Fibroblast of skin of abdomen (primary cell): Measurements from ENCODE around the gene VCP.

Source experiments
- DNase-seq: peaks from one replicate; pipeline ENCODE4 v3.0.0-alpha.2; 2013

The VCP gene

DNA sequence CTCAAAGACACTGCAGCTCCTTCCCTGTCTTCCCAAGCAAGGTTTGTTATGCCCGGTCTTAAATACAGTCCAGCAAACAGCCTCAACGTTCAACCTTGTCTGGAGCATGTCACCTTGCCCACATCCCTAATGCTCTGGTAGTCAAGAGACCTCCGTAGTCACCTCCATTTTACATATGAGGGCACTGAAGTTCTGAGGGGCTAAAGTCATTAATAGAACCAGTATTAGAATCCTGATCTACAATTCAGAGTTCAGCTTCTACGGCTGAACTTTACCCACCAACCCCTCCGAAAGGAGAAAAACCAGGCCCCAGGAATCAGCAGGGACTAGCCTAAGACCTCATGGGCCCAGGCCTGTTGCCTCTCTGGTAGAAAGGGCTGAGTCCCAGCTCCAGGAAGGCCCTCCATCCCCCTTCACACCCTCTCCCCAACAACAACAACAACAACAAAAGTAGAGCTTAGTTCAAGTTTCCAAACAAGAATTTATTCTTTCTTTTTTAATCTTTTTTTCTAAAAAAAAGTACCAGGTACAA is 31.3 kb upstream of the VCP start:
- DNase-seq = no peak

GRCh38 chr9:35102769-35103659 is 30.6 kb upstream of the VCP start, which contains the start of gene STOML2:
STOML2 (minus strand) TSS chr9:35103131; CDS start chr9:35103094, 37 bp downstream.
- peak; percentile 95 for DNase-seq

GRCh38 chr9:35102465-35102768 is 30.0 kb upstream of the VCP start:
- DNase-seq = no peak

GRCh38 chr9:35097573-35097972 is 25.1 kb upstream of the VCP start:
- DNase-seq = no peak

- peak; percentile 79 for DNase-seq
Observed at GRCh38 chr9:35096035-35096849, 23.8 kb upstream of the VCP start, which contains the start of gene PIGO. PIGO (minus strand) TSS chr9:35096591; CDS start chr9:35095565, 1,026 bp downstream.

DNA sequence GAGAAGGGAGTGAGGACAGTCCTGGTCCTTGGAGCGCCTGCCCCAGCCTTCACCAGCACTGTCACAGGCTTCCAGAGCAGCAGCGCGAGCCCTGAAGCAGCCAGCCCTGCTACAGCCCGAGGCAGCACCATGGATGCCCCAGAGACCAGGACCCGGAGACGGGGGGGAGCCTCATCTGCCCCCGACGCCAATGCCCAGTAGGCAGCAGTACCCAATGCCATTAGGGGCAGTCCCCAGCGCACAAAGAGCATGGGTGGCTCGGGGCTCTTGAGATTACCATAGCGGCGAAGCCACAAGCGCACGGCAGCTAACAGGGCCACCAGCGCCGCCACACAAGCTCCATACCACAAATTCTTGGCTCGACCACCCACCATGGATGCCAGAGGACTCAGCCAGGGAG is 19.1 kb upstream of the VCP start:
- no peak for DNase-seq

- no peak for DNase-seq
Observed at GRCh38 chr9:35089434-35089833, 17.0 kb upstream of the VCP start.

DNA sequence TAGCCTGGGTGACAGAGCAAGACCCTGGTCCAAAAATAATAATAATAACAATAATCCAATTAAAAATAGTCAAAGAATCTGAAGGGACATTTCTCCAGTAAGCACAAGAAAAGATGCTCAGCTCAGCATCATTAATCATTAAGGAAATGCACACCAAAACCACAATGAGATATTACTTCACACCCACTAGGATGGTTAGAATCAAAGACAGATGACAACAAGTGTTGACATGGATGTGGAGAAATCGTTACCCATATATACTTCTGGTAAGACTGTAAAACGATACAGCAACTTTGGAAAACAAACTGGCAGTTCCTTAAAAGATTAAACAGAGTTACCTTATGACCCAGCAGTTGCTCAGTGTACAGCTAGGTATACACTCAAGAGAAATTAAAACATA is 12.7 kb upstream of the VCP start:
- DNase-seq = no peak

- DNase-seq = peak; percentile 90
Observed at GRCh38 chr9:35079426-35080341, 7.3 kb upstream of the VCP start, which contains the start of gene FANCG. FANCG (minus strand) TSS chr9:35079942; CDS start chr9:35079524, 418 bp downstream.

GRCh38 chr9:35079041-35079425 is 6.6 kb upstream of the VCP start:
- DNase-seq = no peak

- no peak for DNase-seq
Observed at GRCh38 chr9:35078066-35078465, 5.6 kb upstream of the VCP start.

DNA sequence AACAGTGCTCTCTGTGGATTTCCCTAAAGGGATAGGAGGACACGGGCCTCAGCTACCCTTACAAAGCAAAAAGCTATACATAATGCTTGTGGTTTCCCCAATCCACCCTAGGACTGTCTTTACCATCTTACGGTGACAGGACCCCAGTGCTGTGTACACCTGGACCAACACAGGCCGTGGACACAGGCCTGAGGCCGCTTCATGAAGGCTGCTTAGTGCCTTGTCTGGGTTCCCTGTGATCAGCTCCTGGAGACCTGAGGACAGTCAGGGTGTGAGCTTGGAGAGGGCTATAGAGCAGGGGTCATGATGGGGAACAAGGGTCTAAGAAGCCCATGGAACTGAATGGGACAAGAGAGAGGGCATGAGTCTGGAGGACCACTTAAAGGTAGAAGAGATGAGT is 4.4 kb upstream of the VCP start:
- no peak for DNase-seq

DNA sequence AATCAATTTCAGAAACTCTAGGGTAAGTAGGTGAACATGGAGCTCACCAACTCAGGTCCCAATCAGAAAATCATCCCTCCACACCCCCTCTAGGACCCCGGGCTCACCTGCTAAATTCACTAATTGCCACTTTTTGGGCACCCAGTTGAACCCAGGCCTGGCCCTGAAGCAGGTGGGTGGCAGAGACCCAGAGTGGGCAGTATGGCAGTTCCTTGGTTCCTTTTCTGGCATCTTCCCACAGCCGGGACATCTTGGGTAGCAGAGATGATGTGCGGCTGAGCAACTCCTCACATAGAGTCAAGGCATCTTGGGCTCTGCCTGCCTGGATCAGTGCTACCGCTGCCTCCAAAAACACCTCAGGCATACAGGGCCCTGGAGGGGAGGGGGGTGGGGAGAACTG is 2.9 kb upstream of the VCP start:
- DNase-seq = no peak

DNA sequence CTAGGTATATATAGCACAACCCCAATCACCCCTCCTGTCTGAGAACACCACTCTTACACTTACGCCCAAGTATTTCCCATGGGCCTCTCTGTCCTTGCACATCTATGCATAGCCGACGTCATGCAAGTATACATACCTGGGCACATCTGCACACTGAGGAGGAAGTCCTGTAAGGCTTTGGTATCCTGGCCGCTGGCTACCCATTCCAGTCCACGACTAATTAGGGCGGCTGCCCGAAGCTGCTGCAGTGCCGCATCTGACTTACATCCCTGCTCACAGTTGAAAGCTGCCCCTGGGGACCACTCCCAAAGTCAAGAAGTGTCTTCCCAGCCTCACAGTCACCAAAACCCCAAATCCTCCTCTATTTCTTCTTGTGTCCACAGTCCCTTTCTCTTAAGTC is 2.4 kb upstream of the VCP start:
- DNase-seq = no peak

GRCh38 chr9:35074141-35074540 is 1.7 kb upstream of the VCP start:
- DNase-seq = no peak

- no peak for DNase-seq
Observed at GRCh38 chr9:35073279-35073612, 821 bp upstream of the VCP start.

DNA sequence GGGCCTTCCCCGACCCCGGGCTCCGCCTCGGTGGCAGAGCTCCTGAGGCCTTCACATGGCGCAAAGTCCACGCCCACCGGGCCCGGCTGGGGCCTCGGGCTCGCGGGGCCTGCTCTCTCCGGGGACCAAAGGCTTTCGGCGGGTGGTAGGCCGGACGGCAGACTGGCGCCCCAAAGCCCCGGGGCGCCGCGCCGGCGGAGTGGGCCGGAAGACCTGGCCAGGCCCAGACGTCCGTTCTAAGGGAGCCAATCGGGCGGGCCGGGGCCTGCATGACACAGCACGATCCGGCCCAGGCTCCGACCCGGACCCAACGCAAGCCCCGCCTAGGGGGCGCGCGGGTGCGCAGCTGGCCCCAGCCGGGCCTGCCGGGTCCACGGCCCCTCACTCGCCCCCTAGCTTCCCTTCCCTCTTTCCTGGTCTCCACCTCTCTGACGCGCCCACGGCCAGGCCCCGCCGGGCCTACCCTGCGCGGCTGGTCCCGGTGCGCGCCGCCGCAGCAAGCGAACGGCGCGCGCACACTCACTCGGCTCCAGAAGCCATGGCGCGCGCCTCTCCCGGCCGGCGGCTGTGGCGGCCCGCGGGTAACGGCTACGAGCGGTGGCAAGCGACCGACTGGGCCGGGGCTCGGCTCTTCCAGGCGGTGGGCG is 488 bp downstream of the VCP start:
- DNase-seq = peak; percentile 81

GRCh38 chr9:35070823-35071813 is 1.3 kb downstream of the VCP start:
- DNase-seq = no peak

DNA sequence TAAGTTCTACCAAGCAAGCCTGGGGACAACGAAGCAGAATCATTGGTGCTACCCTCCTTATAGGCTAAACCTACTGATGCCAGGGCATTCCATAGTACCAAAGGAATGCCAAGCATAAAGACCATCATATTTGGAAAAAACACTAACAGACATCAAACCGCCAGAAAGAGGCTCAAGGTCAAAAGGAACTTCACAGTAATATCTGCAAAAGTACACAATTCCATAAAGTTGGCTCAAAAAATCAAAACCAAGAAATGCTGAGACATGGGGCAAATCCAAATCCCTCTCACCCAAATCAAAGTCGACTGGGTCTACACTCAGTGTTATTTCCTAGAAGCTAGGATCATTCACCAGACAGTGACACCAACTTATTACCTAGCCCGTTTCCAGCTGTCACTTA is 3.4 kb downstream of the VCP start:
- no peak for DNase-seq

- DNase-seq = no peak
Observed at GRCh38 chr9:35067056-35067455, 5.4 kb downstream of the VCP start.
